ENCODE measurements around the gene PGLYRP2. TPM values are rescaled to one million over a fixed set of nuclear protein-coding genes. Genes with fewer than 3 reads are reported as not detected.

PGLYRP2 gene
- total RNA-seq, 6 donors from 2014 or later = not detected

GRCh38 chr19:15447057-15447456 is 32.2 kb downstream of the PGLYRP2 start:
- Histone ChIP-seq H3K27ac (no peak overlapping the region), H3K4me1 (peaks cover 7 to 19% (median 11%) of the 10 kb centered on the region in 4 donors), H3K9me3 (no peaks in the 10 kb centered on the region), H3K27me3 (no peaks in the 10 kb centered on the region), H3K4me3 (no peak overlapping the region), H3K36me3 (peaks cover 0 to 6% (median 0%) of the 10 kb centered on the region in 4 donors)
- no peak for TF ChIP-seq POLR2AphosphoS5 (IDR thresholded peaks at IDR 0.05)
- TF ChIP-seq EP300 (IDR thresholded peaks at IDR 0.05) = no peak
- TF ChIP-seq POLR2A (IDR thresholded peaks at IDR 0.05) = no peak
- TF ChIP-seq CTCF (IDR thresholded peaks at IDR 0.05) = no peak
- ATAC-seq (ENCODE audit: low FRiP score in 2 of 2) (no peak), DNase-seq (no peak)
- 77 to 83% methylated on average over 4 of the region's 4 CpGs for WGBS, 2 donors

- H3K27ac ChIP-seq = no peak overlapping the region
- DNase-seq = no peak
- H3K36me3 ChIP-seq = peaks cover 0 to 6% (median 0%) of the 10 kb centered on the region in 4 donors
- TF ChIP-seq POLR2A (IDR thresholded peaks at IDR 0.05) (no peak), CTCF (IDR thresholded peaks at IDR 0.05) (no peak), POLR2AphosphoS5 (IDR thresholded peaks at IDR 0.05) (no peak), EP300 (IDR thresholded peaks at IDR 0.05) (no peak)
- H3K4me3 ChIP-seq = no peak overlapping the region
- WGBS, 2 donors = 74 to 75% methylated on average over 5 to 7 of the region's 7 CpGs
- no peak for ATAC-seq (ENCODE audit: low FRiP score in 2 of 2)
- no peaks in the 10 kb centered on the region for H3K9me3 ChIP-seq
- no peaks in the 10 kb centered on the region for H3K27me3 ChIP-seq
- peaks cover 7 to 15% (median 11%) of the 10 kb centered on the region in 4 donors for H3K4me1 ChIP-seq
Measured at GRCh38 chr19:15445807-15446376, 33.4 kb downstream of the PGLYRP2 start.

DNA sequence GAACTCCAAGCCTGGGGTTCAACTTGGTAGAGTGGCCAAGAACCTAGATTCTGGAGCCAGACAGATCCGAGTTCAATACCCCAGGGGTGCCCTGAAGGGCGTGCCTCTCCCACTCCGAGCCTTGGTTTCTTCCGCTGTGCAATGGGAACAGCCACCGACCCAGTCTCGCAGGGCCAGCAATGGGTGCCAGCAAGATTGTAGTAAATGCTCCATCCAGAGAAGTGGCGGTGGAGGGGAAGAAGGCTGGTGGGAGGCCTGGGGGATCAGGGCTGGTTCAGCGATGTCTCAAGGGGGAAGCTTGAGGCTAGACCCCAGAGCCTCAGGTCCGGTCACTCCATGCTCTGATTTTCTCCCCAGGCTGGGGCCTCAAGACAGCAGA is 34.1 kb downstream of the PGLYRP2 start:
- H3K4me1 ChIP-seq = peaks cover 7 to 14% (median 11%) of the 10 kb centered on the region in 4 donors
- H3K27me3 ChIP-seq = no peaks in the 10 kb centered on the region
- DNase-seq (no peak), ATAC-seq (ENCODE audit: low FRiP score in 2 of 2) (no peak)
- no peaks in the 10 kb centered on the region for H3K9me3 ChIP-seq
- 90 to 91% methylated on average over 9 of the region's 9 CpGs for WGBS, 2 donors
- H3K36me3 ChIP-seq = peaks cover 0 to 6% (median 0%) of the 10 kb centered on the region in 4 donors
- TF ChIP-seq POLR2A (IDR thresholded peaks at IDR 0.05) (no peak), CTCF (IDR thresholded peaks at IDR 0.05) (no peak), EP300 (IDR thresholded peaks at IDR 0.05) (no peak), POLR2AphosphoS5 (IDR thresholded peaks at IDR 0.05) (no peak)
- H3K27ac ChIP-seq = no peak overlapping the region
- H3K4me3 ChIP-seq = no peak overlapping the region

GRCh38 chr19:15444505-15445226 is 34.6 kb downstream of the PGLYRP2 start:
- Histone ChIP-seq H3K36me3 (peaks cover 0 to 6% (median 0%) of the 10 kb centered on the region in 4 donors), H3K4me1 (peaks cover 7 to 10% (median 9%) of the 10 kb centered on the region in 4 donors), H3K9me3 (no peaks in the 10 kb centered on the region), H3K4me3 (no peak overlapping the region), H3K27me3 (no peaks in the 10 kb centered on the region), H3K27ac (no peak overlapping the region)
- TF ChIP-seq POLR2AphosphoS5 (IDR thresholded peaks at IDR 0.05) (no peak), EP300 (IDR thresholded peaks at IDR 0.05) (no peak), POLR2A (IDR thresholded peaks at IDR 0.05) (no peak), CTCF (IDR thresholded peaks at IDR 0.05) (no peak)
- ATAC-seq (ENCODE audit: low FRiP score in 2 of 2) (no peak), DNase-seq (no peak)
- WGBS, 2 donors = 83 to 95% methylated on average over 14 to 15 of the region's 15 CpGs

All from upper lobe of left lung (tissue), 6 donors.